ENCODE data around the gene GALNT6. TPM values are rescaled to one million over a fixed set of nuclear protein-coding genes. Genes with fewer than 3 reads are reported as not detected.

Gene GALNT6
- total RNA-seq, 1 donor from 2014 or later, result 0.60 TPM

DNA sequence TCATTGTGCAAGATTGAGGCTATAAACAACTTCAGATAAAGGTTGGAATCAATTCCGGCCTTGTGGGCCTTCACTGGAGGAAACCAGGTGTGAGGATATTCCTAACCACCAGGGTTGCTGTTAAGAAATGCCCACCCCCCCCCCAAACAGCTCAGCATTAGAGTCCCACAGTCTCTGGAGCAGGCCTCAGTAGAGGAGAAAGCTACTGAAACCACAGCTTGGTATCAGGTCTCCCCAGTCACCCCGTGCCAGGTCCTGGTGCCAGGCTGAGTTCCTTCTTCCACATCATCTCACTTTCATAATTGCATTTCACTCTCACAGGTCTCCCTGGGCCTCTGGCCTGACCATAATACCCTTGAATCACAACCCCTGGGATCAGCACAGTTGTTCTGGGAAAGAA, 12.5 kb downstream of the GALNT6 start:
- no peaks in the 10 kb centered on the region for H3K36me3 ChIP-seq
- H3K27ac ChIP-seq (replicated peaks), result no peak overlapping the region
- no peak for DNase-seq
- H3K4me3 ChIP-seq, result no peak overlapping the region
- H3K27me3 ChIP-seq (ENCODE audit: low read depth), result no peaks in the 10 kb centered on the region
- TF ChIP-seq, protein P1, sequence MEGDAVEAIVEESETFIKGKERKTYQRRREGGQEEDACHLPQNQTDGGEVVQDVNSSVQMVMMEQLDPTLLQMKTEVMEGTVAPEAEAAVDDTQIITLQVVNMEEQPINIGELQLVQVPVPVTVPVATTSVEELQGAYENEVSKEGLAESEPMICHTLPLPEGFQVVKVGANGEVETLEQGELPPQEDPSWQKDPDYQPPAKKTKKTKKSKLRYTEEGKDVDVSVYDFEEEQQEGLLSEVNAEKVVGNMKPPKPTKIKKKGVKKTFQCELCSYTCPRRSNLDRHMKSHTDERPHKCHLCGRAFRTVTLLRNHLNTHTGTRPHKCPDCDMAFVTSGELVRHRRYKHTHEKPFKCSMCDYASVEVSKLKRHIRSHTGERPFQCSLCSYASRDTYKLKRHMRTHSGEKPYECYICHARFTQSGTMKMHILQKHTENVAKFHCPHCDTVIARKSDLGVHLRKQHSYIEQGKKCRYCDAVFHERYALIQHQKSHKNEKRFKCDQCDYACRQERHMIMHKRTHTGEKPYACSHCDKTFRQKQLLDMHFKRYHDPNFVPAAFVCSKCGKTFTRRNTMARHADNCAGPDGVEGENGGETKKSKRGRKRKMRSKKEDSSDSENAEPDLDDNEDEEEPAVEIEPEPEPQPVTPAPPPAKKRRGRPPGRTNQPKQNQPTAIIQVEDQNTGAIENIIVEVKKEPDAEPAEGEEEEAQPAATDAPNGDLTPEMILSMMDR (IDR thresholded peaks at IDR 0.05; ENCODE audit: borderline replicate concordance), result no peak
- no peaks in the 10 kb centered on the region for H3K9me3 ChIP-seq (replicated peaks)
- H3K4me1 ChIP-seq, result peaks cover 4% of the 10 kb centered on the region
- intact Hi-C loops (cut with micrococcal nuclease), result no loop called here

DNA sequence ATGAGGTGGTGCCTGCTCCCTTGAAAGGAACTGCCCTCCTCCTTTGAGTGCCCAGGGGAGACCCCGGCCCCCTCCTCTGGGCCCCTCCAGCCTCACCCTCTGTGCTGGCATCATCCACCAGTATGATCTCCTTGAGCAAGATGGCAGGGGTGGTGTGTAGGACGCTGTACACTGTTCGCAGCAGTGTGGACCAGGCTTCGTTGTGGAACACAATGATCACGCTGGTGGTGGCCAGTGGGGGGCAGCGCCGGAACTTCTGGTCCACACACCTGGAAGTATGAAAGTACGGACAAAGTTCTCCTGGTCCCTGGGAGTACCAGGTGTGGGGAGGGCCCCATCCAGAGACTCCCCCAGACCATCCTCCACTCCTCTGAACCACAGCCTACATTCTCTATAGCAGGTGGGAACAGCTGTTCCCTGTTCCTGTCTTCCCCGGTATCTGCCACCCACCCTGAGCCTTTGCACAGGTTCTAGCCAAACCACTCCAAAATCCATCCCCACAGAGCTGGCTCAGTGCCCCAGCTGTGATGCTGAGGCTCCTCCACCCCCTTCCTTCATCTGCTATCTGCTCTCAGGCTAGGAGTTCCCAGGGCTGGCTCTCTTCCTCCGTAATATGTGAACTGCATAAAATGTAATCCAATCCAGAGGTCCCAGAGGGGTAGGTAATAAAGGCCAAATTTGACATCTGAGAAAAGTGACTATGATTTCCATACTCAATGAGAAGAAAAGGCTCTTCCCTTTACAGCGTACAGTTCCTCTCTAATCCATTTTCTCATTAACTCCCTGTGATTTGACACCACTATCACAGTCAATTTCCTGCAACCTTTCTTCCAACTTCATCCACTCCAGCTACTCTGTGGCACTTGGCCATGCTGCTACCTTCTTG, 13.9 kb downstream of the GALNT6 start:
- TF ChIP-seq, protein P1 (IDR thresholded peaks at IDR 0.05; ENCODE audit: borderline replicate concordance), result no peak
- H3K4me3 ChIP-seq, result no peak overlapping the region
- intact Hi-C loops (cut with micrococcal nuclease), result no loop called here
- no peak for DNase-seq
- H3K27me3 ChIP-seq (ENCODE audit: low read depth), result no peaks in the 10 kb centered on the region
- H3K9me3 ChIP-seq (replicated peaks), result no peaks in the 10 kb centered on the region
- peaks cover 4% of the 10 kb centered on the region for H3K4me1 ChIP-seq
- H3K27ac ChIP-seq (replicated peaks), result no peak overlapping the region
- no peaks in the 10 kb centered on the region for H3K36me3 ChIP-seq

GRCh38 chr12:51374856-51375255, 16.4 kb downstream of the GALNT6 start:
- Histone ChIP-seq H3K27me3 (ENCODE audit: low read depth) (no peaks in the 10 kb centered on the region), H3K36me3 (no peaks in the 10 kb centered on the region), H3K4me1 (peaks cover 9% of the 10 kb centered on the region), H3K4me3 (no peak overlapping the region), H3K9me3 (replicated peaks) (no peaks in the 10 kb centered on the region), H3K27ac (replicated peaks) (no peak overlapping the region)
- TF ChIP-seq, protein P1 (IDR thresholded peaks at IDR 0.05; ENCODE audit: borderline replicate concordance), result no peak
- intact Hi-C loops (cut with micrococcal nuclease), result no loop called here
- no peak for DNase-seq

DNA sequence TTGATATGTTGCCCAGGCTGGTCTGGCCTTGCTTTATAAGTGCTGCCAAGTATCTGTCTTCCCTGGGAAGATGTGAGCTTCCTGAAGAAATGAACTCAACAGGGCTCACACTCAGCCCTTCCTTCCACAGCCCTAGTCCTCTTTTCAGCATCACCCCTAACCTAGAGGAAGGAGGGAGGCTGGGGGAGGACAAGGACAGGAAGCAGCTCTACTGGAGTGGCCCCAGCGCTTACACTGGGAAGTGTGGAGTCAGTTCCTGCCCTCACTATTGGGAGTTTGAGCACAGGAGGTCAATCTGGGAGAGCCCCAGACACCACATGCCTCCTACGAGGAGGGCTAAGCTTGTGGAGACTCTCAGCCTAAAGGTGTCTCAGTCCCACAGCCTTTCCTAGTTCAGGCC, 16.8 kb downstream of the GALNT6 start:
- intact Hi-C loops (cut with micrococcal nuclease), result no loop called here
- Histone ChIP-seq H3K4me3 (no peak overlapping the region), H3K9me3 (replicated peaks) (no peaks in the 10 kb centered on the region), H3K4me1 (peaks cover 9% of the 10 kb centered on the region), H3K36me3 (no peaks in the 10 kb centered on the region), H3K27me3 (ENCODE audit: low read depth) (no peaks in the 10 kb centered on the region), H3K27ac (replicated peaks) (no peak overlapping the region)
- DNase-seq, result no peak
- TF ChIP-seq, protein P1 (IDR thresholded peaks at IDR 0.05; ENCODE audit: borderline replicate concordance), result no peak

GRCh38 chr12:51373187-51373586, 18.0 kb downstream of the GALNT6 start:
- no peaks in the 10 kb centered on the region for H3K36me3 ChIP-seq
- no peak overlapping the region for H3K4me3 ChIP-seq
- no peaks in the 10 kb centered on the region for H3K9me3 ChIP-seq (replicated peaks)
- no peak for DNase-seq
- TF ChIP-seq, protein P1 (IDR thresholded peaks at IDR 0.05; ENCODE audit: borderline replicate concordance), result no peak
- H3K27ac ChIP-seq (replicated peaks), result no peak overlapping the region
- H3K27me3 ChIP-seq (ENCODE audit: low read depth), result no peaks in the 10 kb centered on the region
- peaks cover 15% of the 10 kb centered on the region for H3K4me1 ChIP-seq
- intact Hi-C loops (cut with micrococcal nuclease), result no loop called here

Data from left ventricle myocardium inferior (tissue), 1 donor.